Activated CD8-positive, alpha-beta memory T cell treated with anti-CD3 and anti-CD28 coated beads, Interleukin-2, amount 10 ng/mL, durations not matched to agents 7 days and 5 days (primary cell): ENCODE data around the gene MGP. TPM values are rescaled to one million over a fixed set of nuclear protein-coding genes. Genes with fewer than 3 reads are reported as not detected.

Experiments
- ATAC-seq: fragments of 150-1000 bp; cut with Tn5 transposase; one replicate; pipeline ENCODE4 v1.10.0; 2021; ENCODE audit warnings: moderate library complexity
- CTCF ChIA-PET: fragments of 350-600 bp; sonication (Branson Sonifier 250); formaldehyde crosslinking; loops from one replicate; lab custom pipeline; 2021; ENCODE audit warnings: antibody characterized with exemption; lab: Charles Lee
- DNase-seq: peaks from one replicate; pipeline ENCODE4 v3.0.0-alpha.2; 2020
- H3K27ac Mint-ChIP-seq: one replicate; pipeline ENCODE4 v1.8.0; 2021; ENCODE audit warnings: mild to moderate bottlenecking, mixed read lengths
- H3K27me3 Mint-ChIP-seq: one replicate; pipeline ENCODE4 v1.8.0; 2021; ENCODE audit warnings: mixed read lengths
- H3K36me3 Mint-ChIP-seq: one replicate; pipeline ENCODE4 v1.8.0; 2021; ENCODE audit warnings: mild to moderate bottlenecking, mixed read lengths
- H3K4me1 Mint-ChIP-seq: one replicate; pipeline ENCODE4 v1.8.0; 2021; ENCODE audit warnings: mixed read lengths
- H3K4me3 Mint-ChIP-seq: one replicate; pipeline ENCODE4 v1.8.0; 2021; ENCODE audit warnings: mild to moderate bottlenecking, moderate library complexity, mixed read lengths
- H3K9me3 Mint-ChIP-seq: one replicate; pipeline ENCODE4 v1.8.0; 2022; ENCODE audit warnings: low read depth, mixed read lengths
- total RNA-seq, 2 experiments: library from RNA; stranded (reverse); gene quantifications; one replicate each; pipeline ENCODE4 v1.2.3, GENCODE V29; 2021

The MGP gene
- total RNA-seq, 2 experiments from 2014 or later: not detected

GRCh38 chr12:14846042-14846587 is 39.5 kb downstream of the MGP start:
- ATAC-seq (no peak), DNase-seq (no peak)
- no peaks in the 10 kb centered on the region for H3K36me3 Mint-ChIP-seq
- no peak overlapping the region for H3K27ac Mint-ChIP-seq
- no peaks in the 10 kb centered on the region for H3K27me3 Mint-ChIP-seq
- no peak overlapping the region for H3K4me3 Mint-ChIP-seq
- no peaks in the 10 kb centered on the region for H3K9me3 Mint-ChIP-seq
- CTCF ChIA-PET: interaction anchor here (0.6 to 7.7 kb wide), 7 partner anchors 9 to 375 kb away, joined by 3 to 62 read pairs (median 3); partner anchors contain the start of genes ERP27 and RERG
- H3K4me1 Mint-ChIP-seq: peaks cover 4% of the 10 kb centered on the region

- peak; percentile 52 for DNase-seq
- no peak overlapping the region for H3K4me3 Mint-ChIP-seq
Observed at GRCh38 chr12:14845350-14845750, 40.3 kb downstream of the MGP start.

GRCh38 chr12:14844401-14844800 is 41.3 kb downstream of the MGP start:
- CTCF ChIA-PET: interaction anchor here (0.7 to 7.7 kb wide), 3 partner anchors 10 to 376 kb away, joined by 3 to 62 read pairs (median 3); partner anchors contain the start of gene RERG
- no peak for ATAC-seq

More at GRCh38 chr12:14845350-14845750, 40.3 kb downstream of the MGP start:
- CTCF ChIA-PET: interaction anchor here (0.6 to 7.7 kb wide), 5 partner anchors 9 to 376 kb away, joined by 3 to 62 read pairs (median 4); partner anchors contain the start of gene RERG
- H3K4me1 Mint-ChIP-seq: peaks cover 4% of the 10 kb centered on the region
- H3K27me3 Mint-ChIP-seq: no peaks in the 10 kb centered on the region
- no peak overlapping the region for H3K27ac Mint-ChIP-seq
- no peaks in the 10 kb centered on the region for H3K9me3 Mint-ChIP-seq
- no peaks in the 10 kb centered on the region for H3K36me3 Mint-ChIP-seq
- ATAC-seq: peak; percentile 65

GRCh38 chr12:14843425-14843887 is 42.2 kb downstream of the MGP start, which contains the start of gene ART4:
Gene ART4, minus strand, starts transcription at chr12:14843526. Its CDS starts 413 bp downstream, at chr12:14843113.
- peaks cover 4% of the 10 kb centered on the region for H3K4me1 Mint-ChIP-seq
- H3K27ac Mint-ChIP-seq: no peak within 1 kb of the TSS
- no peaks in the 10 kb centered on the region for H3K36me3 Mint-ChIP-seq
- ATAC-seq: no peak
- DNase-seq: no peak
- H3K4me3 Mint-ChIP-seq: no peak within 1 kb of the TSS
- CTCF ChIA-PET: interaction anchor here (7.7 kb wide), 1 partner anchor 151 kb away, joined by 62 read pairs; no protein-coding TSS in a partner anchor
- no peaks in the 10 kb centered on the region for H3K9me3 Mint-ChIP-seq
- peaks cover 9% of the 10 kb centered on the region for H3K27me3 Mint-ChIP-seq

More at GRCh38 chr12:14844401-14844800, 41.3 kb downstream of the MGP start:
- Mint-ChIP-seq H3K4me1 (peaks cover 4% of the 10 kb centered on the region), H3K27me3 (peaks cover 5% of the 10 kb centered on the region), H3K27ac (no peak overlapping the region), H3K4me3 (no peak overlapping the region), H3K9me3 (no peaks in the 10 kb centered on the region), H3K36me3 (no peaks in the 10 kb centered on the region)
- DNase-seq: no peak

GRCh38 chr12:14842315-14842714 is 43.3 kb downstream of the MGP start:
- Mint-ChIP-seq H3K4me1 (peaks cover 4% of the 10 kb centered on the region), H3K36me3 (no peaks in the 10 kb centered on the region), H3K27me3 (peaks cover 9% of the 10 kb centered on the region), H3K4me3 (no peak overlapping the region), H3K27ac (no peak overlapping the region), H3K9me3 (no peaks in the 10 kb centered on the region)
- no peak for DNase-seq
- no peak for ATAC-seq
- CTCF ChIA-PET: interaction anchor here (7.7 kb wide), 1 partner anchor 152 kb away, joined by 62 read pairs; no protein-coding TSS in a partner anchor

GRCh38 chr12:14841761-14842160 is 43.9 kb downstream of the MGP start:
- no peaks in the 10 kb centered on the region for H3K36me3 Mint-ChIP-seq
- H3K27me3 Mint-ChIP-seq: peaks cover 11% of the 10 kb centered on the region
- H3K4me3 Mint-ChIP-seq: no peak overlapping the region
- DNase-seq (no peak), ATAC-seq (no peak)
- no peak overlapping the region for H3K27ac Mint-ChIP-seq
- H3K9me3 Mint-ChIP-seq: no peaks in the 10 kb centered on the region
- CTCF ChIA-PET: interaction anchor here (7.7 kb wide), 1 partner anchor 153 kb away, joined by 62 read pairs; no protein-coding TSS in a partner anchor
- H3K4me1 Mint-ChIP-seq: peaks cover 4% of the 10 kb centered on the region

GRCh38 chr12:14840616-14841015 is 45.0 kb downstream of the MGP start:
- H3K27ac Mint-ChIP-seq: no peak overlapping the region
- H3K4me1 Mint-ChIP-seq: peaks cover 2% of the 10 kb centered on the region
- no peak for ATAC-seq
- DNase-seq: no peak
- no peaks in the 10 kb centered on the region for H3K9me3 Mint-ChIP-seq
- CTCF ChIA-PET: no interaction called here
- no peak overlapping the region for H3K4me3 Mint-ChIP-seq
- H3K36me3 Mint-ChIP-seq: no peaks in the 10 kb centered on the region
- H3K27me3 Mint-ChIP-seq: peaks cover 12% of the 10 kb centered on the region

GRCh38 chr12:14839262-14839661 is 46.4 kb downstream of the MGP start:
- no peak overlapping the region for H3K4me3 Mint-ChIP-seq
- H3K27ac Mint-ChIP-seq: no peak overlapping the region
- ATAC-seq: no peak
- H3K27me3 Mint-ChIP-seq: peaks cover 16% of the 10 kb centered on the region
- H3K36me3 Mint-ChIP-seq: no peaks in the 10 kb centered on the region
- H3K4me1 Mint-ChIP-seq: no peaks in the 10 kb centered on the region
- no peak for DNase-seq
- H3K9me3 Mint-ChIP-seq: no peaks in the 10 kb centered on the region
- CTCF ChIA-PET: interaction anchor here (1.0 kb wide), 1 partner anchor 156 kb away, joined by 3 read pairs; no protein-coding TSS in a partner anchor

GRCh38 chr12:14836336-14837210 is 49.1 kb downstream of the MGP start:
- no peaks in the 10 kb centered on the region for H3K4me1 Mint-ChIP-seq
- no peaks in the 10 kb centered on the region for H3K36me3 Mint-ChIP-seq
- no peak for DNase-seq
- peaks cover 24% of the 10 kb centered on the region for H3K27me3 Mint-ChIP-seq
- ATAC-seq: no peak
- H3K9me3 Mint-ChIP-seq: no peaks in the 10 kb centered on the region
- no peak overlapping the region for H3K4me3 Mint-ChIP-seq
- H3K27ac Mint-ChIP-seq: no peak overlapping the region
- CTCF ChIA-PET: interaction anchor here (1.1 to 1.7 kb wide), 2 partner anchors 9 to 12 kb away, joined by 4 read pairs; no protein-coding TSS in a partner anchor

GRCh38 chr12:14834509-14834908 is 51.1 kb downstream of the MGP start:
- Mint-ChIP-seq H3K4me1 (no peaks in the 10 kb centered on the region), H3K36me3 (no peaks in the 10 kb centered on the region), H3K27me3 (peaks cover 20% of the 10 kb centered on the region), H3K4me3 (no peak overlapping the region), H3K9me3 (no peaks in the 10 kb centered on the region), H3K27ac (no peak overlapping the region)
- CTCF ChIA-PET: interaction anchor here (1.5 kb wide), 1 partner anchor 10 kb away, joined by 3 read pairs; no protein-coding TSS in a partner anchor
- no peak for DNase-seq
- ATAC-seq: no peak

GRCh38 chr12:14833952-14834351 is 51.7 kb downstream of the MGP start:
- DNase-seq: no peak
- Mint-ChIP-seq H3K36me3 (no peaks in the 10 kb centered on the region), H3K27ac (no peak overlapping the region), H3K4me3 (no peak overlapping the region), H3K4me1 (no peaks in the 10 kb centered on the region), H3K9me3 (no peaks in the 10 kb centered on the region), H3K27me3 (peaks cover 15% of the 10 kb centered on the region)
- CTCF ChIA-PET: interaction anchor here (1.5 kb wide), 1 partner anchor 11 kb away, joined by 3 read pairs; no protein-coding TSS in a partner anchor
- no peak for ATAC-seq

- H3K4me1 Mint-ChIP-seq: no peaks in the 10 kb centered on the region
- CTCF ChIA-PET: interaction anchor here (1.5 kb wide), 1 partner anchor 11 kb away, joined by 3 read pairs; no protein-coding TSS in a partner anchor
- ATAC-seq: no peak
- DNase-seq: no peak
- no peak overlapping the region for H3K27ac Mint-ChIP-seq
- no peak overlapping the region for H3K4me3 Mint-ChIP-seq
- H3K27me3 Mint-ChIP-seq: peaks cover 15% of the 10 kb centered on the region
- H3K9me3 Mint-ChIP-seq: no peaks in the 10 kb centered on the region
- no peaks in the 10 kb centered on the region for H3K36me3 Mint-ChIP-seq
Observed at GRCh38 chr12:14833336-14833735, 52.3 kb downstream of the MGP start.
